NT2/D1 (cell line): ENCODE data around the gene THOP1.

Source experiments
- DNase-seq: peaks from one replicate; pipeline ENCODE4 v3.0.0-alpha.2; 2011; ENCODE audit warnings: low read depth, low spot score
- H3K27me3 ChIP-seq: 2 replicates; pipeline ENCODE4 v1.6.0; 2011; ENCODE audit warnings: mild to moderate bottlenecking; ENCODE audit not compliant: insufficient read length, insufficient read depth
- H3K36me3 ChIP-seq: 2 replicates; pipeline ENCODE4 v1.6.1; 2011; ENCODE audit warnings: mild to moderate bottlenecking, low read length, mixed read lengths; ENCODE audit not compliant: insufficient read depth, insufficient read length
- H3K4me1 ChIP-seq: 2 replicates; pipeline ENCODE4 v1.5.1; 2011; ENCODE audit not compliant: insufficient read depth, insufficient read length
- H3K4me3 ChIP-seq: 2 replicates; pipeline ENCODE4 v1.5.1; 2011; ENCODE audit warnings: low read depth; ENCODE audit not compliant: insufficient read length
- H3K9ac ChIP-seq: 2 replicates; pipeline ENCODE4 v1.6.0; 2011; ENCODE audit warnings: low read depth; ENCODE audit not compliant: insufficient read length
- H3K9me3 ChIP-seq: 2 replicates; pipeline ENCODE4 v1.5.1; 2011; ENCODE audit warnings: mild to moderate bottlenecking, low read length; ENCODE audit not compliant: insufficient read depth
- SUZ12 ChIP-seq: IDR thresholded peaks from 2 replicates; pipeline ENCODE4 v1.6.1; 2011; ENCODE audit not compliant: insufficient read length, insufficient read depth; ENCODE audit errors: extremely low read depth
- YY1 ChIP-seq: IDR thresholded peaks from 2 replicates; pipeline ENCODE4 v1.6.1; 2011; ENCODE audit not compliant: insufficient read length, insufficient read depth
- ZNF274 ChIP-seq: IDR thresholded peaks from 2 replicates; pipeline ENCODE4 v1.6.1; 2011; ENCODE audit warnings: mild to moderate bottlenecking, low read depth, low read length

The THOP1 gene

DNA sequence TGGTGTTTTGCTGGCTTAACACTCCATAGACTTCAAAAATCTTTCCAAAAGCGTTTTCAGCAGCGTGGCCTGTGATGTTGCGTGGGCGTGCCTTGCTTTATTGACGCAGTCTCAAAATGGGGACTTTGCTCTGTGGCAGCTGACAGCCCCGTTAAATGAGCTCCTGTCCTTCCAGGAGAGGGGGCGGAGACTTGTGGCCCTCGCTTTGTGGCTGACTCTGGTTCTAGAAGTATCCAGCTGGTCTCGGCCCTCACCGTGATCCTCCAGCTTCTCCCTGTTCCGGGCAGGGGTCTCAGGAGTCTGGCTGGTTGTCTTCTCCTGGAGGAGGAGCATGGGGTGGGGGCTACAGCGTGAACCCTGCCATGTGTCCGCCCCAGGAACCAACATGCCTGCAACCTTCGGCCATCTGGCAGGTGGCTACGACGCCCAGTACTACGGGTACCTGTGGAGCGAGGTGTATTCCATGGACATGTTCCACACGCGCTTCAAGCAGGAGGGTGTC, 26.0 kb downstream of the THOP1 start:
- no peak for DNase-seq
- Histone ChIP-seq H3K36me3 (peaks cover 100% of the 10 kb centered on the region), H3K4me1 (no peaks in the 10 kb centered on the region), H3K4me3 (no peak overlapping the region), H3K9me3 (no peaks in the 10 kb centered on the region), H3K9ac (no peak overlapping the region), H3K27me3 (no peaks in the 10 kb centered on the region)
- no peak for TF ChIP-seq SUZ12
- TF ChIP-seq ZNF274, result no peak
- TF ChIP-seq YY1, result no peak

DNA sequence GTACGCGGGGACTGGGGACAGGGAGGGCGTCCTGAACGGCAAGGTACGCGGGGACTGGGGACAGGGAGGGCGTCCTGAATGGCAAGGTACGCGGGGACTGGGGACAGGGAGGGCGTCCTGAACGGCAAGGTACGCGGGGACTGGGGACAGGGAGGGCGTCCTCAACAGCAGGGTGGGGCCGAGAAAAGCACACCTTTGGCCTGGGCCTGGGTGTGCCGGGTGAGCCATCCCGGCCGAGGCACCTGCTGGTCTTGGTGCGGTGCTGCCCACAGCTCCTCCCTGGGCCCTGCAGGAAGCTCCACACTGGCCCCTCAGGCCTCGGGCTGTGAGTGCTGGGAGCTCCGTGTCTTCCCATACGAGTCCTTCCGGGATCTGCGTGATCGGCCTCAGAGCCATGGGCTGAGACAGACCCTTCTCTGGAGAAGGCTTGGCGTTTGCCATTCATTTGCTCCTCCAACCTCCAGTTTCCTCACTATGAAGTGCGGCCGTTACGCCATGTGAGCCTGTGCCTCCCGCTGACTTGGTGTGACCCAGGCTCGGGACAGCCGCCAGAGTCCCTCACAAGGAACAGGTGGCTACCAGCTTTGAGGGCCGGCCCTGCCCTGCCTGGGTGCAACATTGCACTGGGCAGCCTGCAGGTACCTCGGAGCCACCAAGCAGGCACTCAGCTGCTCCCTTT, 26.6 kb downstream of the THOP1 start:
- H3K36me3 ChIP-seq, result peaks cover 96% of the 10 kb centered on the region
- no peaks in the 10 kb centered on the region for H3K27me3 ChIP-seq
- no peak overlapping the region for H3K9ac ChIP-seq
- TF ChIP-seq ZNF274 (no peak), YY1 (no peak), SUZ12 (no peak)
- no peak for DNase-seq
- H3K4me1 ChIP-seq, result no peaks in the 10 kb centered on the region
- H3K9me3 ChIP-seq, result no peaks in the 10 kb centered on the region
- no peak overlapping the region for H3K4me3 ChIP-seq

DNA sequence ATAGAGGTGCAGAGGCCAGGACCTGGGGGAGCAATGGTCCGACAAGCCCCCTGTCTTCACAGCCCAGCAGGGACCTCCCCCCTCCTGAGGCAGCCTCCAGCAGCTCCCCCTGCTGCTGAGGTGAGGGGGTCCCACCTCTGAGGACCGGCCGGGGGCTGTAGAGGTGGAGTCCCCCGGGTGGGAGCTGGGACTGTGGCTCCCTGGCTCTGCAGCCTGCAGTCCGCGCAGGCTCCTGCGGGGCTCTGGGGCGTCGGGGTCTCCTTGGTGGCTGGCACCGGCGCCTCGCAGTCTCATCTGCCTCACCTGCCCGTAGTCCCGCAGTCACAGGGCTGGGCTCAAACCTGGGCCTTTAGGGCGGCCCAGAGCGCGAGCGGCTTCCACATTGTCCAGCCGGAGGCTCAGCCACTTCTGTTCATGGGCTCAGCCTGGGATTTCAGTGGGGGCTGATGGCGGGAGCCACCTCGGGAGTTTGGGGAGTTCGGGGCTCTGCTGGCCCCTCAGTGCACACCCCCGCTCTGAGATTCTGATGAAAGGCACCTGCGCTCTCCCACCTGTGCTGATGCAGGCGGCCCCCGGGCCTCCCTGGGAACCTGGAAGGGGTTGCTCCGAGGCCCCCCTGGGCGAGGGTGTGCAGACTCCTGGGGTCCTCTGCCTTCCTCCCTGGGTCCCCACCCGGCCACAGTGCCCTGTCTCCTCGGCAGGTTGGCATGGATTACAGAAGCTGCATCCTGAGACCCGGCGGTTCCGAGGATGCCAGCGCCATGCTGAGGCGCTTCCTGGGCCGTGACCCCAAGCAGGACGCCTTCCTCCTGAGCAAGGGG, 27.3 kb downstream of the THOP1 start:
- H3K4me3 ChIP-seq, result no peak overlapping the region
- H3K27me3 ChIP-seq, result no peaks in the 10 kb centered on the region
- peaks cover 88% of the 10 kb centered on the region for H3K36me3 ChIP-seq
- H3K9ac ChIP-seq, result no peak overlapping the region
- no peaks in the 10 kb centered on the region for H3K9me3 ChIP-seq
- no peak for DNase-seq
- TF ChIP-seq ZNF274, result no peak
- no peak for TF ChIP-seq SUZ12
- TF ChIP-seq YY1, result no peak
- no peaks in the 10 kb centered on the region for H3K4me1 ChIP-seq

DNA sequence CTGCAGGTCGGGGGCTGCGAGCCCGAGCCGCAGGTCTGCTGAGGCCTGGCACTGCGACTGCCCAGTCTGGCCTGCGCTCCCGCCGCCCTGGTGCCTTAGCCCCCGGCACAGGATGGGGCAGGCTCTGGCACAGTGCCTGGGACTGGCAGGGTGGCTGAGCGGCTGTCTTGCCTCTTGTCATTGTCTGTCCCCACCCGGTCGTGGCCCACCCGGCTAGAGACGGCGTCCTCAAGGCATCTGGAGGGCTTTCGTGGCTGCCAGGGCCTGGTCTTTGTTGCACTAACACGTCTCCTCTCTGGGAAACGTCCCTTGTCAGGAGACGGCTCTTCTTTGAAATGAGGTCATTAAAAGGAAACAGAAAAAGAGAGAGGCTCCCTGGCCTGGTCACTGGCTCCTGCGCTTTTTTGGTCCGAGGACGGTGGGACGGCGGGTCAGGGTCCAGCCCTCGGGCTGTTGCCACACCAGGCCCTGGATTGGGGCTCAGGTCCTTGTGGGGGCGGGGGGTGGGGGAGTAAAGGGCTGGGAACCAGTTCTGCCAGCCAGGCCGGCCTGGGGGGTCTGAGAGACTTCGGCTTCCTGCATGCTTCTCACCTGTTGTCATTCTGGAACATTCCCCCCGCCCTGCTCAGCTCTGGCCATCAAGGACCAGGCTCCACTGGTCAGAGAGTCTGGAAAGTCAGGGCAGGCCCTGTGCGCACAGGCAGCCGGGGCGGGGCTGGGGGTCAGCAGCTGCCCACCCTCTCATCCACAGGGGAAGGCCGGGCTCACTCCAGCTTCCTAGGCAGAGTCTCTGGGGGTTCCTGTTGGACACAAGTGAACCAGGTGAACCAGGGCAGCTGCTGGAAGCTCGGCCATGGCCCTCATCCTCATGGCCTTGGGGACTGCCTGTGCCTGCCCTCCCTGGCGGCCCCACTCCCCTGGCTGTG, 28.2 kb downstream of the THOP1 start:
- Histone ChIP-seq H3K4me3 (no peak overlapping the region), H3K36me3 (peaks cover 80% of the 10 kb centered on the region), H3K9me3 (no peaks in the 10 kb centered on the region), H3K9ac (no peak overlapping the region), H3K27me3 (no peaks in the 10 kb centered on the region), H3K4me1 (no peaks in the 10 kb centered on the region)
- TF ChIP-seq ZNF274 (no peak), SUZ12 (no peak), YY1 (no peak)
- DNase-seq, result no peak

DNA sequence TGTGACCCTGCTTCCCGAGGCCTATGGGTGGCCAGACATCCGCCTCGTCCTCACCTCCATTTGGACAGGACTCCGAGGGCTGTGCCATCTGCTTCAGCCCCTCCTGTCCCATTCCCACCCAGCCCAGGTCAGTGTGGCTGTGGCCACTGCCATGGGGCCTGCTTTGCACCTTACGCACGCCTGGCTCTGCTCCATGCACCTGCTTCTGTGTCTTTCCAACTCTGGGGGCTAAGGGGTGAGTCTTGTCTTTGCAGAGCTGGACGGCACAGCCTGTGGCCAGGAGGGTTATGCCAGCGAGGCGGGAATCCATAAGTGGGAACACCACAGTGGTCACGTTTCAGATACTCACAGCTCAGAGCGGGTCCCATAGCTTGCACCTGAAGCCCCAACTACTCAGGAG, 29.1 kb downstream of the THOP1 start:
- Histone ChIP-seq H3K4me1 (no peaks in the 10 kb centered on the region), H3K36me3 (peaks cover 70% of the 10 kb centered on the region), H3K4me3 (no peak overlapping the region), H3K27me3 (no peaks in the 10 kb centered on the region), H3K9me3 (no peaks in the 10 kb centered on the region), H3K9ac (no peak overlapping the region)
- DNase-seq, result no peak
- TF ChIP-seq YY1 (no peak), ZNF274 (no peak), SUZ12 (no peak)

DNA sequence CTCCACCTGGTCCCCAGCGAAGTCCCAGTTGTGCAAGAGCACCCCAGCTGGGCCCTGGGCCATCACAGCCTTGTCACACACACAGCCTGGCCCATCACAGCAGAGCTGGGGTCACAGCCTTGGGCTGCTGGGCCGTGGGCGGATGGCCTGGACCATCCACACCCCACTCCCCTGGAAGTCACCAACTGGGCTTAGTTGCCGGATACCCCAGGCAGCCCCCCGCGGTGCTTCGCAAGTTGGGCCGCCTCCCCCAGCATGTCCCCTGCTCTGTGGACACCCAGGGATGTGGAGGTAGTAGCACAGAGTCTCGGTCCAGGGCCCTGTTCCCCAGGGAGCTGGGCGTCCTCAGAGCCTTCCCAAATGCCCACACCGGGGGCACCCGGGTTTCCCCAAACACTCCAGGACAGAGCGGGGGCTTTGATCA, 29.9 kb downstream of the THOP1 start:
- Histone ChIP-seq H3K4me3 (no peak overlapping the region), H3K9ac (no peak overlapping the region), H3K4me1 (no peaks in the 10 kb centered on the region), H3K36me3 (peaks cover 62% of the 10 kb centered on the region), H3K9me3 (no peaks in the 10 kb centered on the region), H3K27me3 (peaks cover 2% of the 10 kb centered on the region)
- TF ChIP-seq ZNF274 (no peak), YY1 (no peak), SUZ12 (no peak)
- DNase-seq, result no peak
